ENCODE data around the gene MAP1LC3B. TPM values are rescaled to one million over a fixed set of nuclear protein-coding genes. Genes with fewer than 3 reads are reported as not detected.
A peak's percentile ranks its signal among the peaks of the same experiment; 100 is the strongest.

The MAP1LC3B gene
- total RNA-seq, result 15.1 TPM

DNA sequence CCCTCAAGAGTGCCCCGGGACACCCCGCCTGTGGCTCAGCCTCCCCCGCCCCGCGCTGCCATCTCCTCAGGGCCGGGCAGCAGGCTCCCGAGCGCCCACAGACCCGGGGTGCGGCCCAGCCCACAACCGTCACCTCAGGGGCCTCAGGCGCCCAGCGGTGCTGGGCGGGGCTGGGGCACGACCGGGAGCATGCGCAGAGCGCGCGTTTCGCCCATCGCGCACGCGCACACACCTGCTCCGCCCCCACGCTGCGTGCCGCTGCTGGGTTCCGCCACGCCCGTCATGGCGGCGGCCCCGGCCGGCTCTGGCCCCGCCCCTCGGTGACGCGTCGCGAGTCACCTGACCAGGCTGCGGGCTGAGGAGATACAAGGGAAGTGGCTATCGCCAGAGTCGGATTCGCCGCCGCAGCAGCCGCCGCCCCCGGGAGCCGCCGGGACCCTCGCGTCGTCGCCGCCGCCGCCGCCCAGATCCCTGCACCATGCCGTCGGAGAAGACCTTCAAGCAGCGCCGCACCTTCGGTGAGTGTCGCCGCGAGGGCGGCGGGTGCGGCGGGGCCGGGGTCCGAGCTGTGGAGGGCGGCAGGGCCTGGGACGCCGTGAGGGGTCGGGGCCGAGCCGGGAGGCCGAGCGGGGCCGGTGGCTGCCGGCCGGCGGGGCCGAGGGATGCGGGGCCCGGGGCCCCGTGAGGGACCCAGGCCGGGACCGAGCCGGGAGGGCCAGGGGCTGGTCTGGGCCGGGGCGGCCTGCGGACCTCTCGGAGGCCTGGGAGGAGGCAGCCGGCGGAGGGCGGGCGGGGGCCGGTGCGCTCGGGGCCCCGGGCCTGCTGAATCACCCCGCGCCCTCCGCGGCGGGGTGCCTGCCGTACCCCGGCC, at the start of gene MAP1LC3B:
Gene MAP1LC3B (plus strand): TSS at position 387 of the 871 bp plus-strand sequence. CDS start 92 bp downstream, at position 479.
- DNase-seq (ENCODE audit: low spot score) (peak; percentile 99), ATAC-seq (peak; percentile 82)

DNA sequence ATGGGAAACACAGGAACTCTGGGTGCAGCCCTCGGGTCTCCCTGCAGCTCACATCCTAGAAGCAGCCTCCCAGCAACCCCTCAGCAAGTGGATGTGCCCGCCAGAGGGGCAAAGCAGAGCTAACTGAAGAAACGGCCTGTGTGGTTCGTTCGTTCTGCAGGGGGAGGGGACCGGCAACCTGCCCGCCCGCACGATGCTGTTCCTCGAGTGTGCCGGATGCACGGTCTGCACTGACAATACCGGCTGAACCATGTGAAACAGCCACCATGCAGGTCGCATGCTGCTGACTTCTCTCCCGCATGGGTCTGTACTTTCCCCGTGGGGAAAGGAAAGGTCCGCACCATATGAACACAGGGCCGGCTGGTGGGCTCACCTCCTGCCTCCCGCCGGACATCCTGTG, 49.6 kb upstream of the MAP1LC3B start:
- DNase-seq (ENCODE audit: low spot score), result no peak
- no peak for ATAC-seq

DNA sequence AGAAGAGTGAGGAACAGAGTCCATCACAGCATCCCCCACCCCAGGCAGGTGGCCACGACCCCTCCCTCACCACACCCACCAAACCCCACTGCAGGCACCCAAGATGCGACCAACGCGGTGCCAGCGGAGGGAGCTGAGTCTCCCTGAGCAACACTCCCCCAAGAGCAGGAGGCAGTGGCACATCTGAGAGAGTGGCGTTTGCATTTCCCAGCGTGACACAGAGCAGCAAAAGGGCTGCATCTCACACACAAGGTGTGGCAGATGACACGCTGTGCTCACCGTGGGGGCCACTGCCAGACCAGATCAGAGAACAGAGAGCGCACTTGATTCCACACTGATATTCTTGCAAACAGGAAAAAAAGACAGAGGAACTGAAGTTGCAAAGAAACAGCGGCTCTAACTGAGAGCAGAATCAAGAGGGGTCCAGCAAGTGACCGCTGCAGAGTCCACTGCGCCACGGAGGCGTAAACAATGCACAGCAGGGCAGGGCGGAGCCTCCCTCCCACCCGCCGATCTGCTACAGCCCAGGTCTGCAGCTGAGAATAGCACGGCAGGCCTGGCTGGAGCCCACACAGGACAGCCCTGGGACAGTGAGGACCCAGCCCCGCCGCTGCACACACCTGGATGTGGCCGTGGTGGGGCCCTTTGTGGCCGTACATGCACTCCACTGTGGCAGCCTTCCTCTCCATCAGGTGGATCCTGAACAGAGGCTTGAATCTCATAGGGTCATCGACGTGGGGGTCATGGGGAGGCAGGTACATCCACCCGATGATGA, 49.0 kb upstream of the MAP1LC3B start:
- ATAC-seq, result no peak
- DNase-seq (ENCODE audit: low spot score), result no peak

DNA sequence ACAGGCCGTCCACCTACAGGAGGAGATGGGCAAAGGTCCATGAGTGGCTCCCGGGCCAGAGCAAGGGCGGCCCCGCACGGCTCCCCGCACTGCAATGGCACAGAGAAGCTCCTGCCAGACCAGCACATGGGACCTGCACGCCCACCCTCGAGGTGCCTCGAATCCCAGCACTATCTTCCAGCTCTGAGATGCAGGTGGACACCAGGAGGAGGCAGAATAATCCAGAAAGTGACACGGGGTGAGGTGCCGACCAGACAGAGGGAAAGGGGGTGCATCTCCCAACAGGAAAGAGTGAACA, 48.4 kb upstream of the MAP1LC3B start:
- ATAC-seq (no peak), DNase-seq (ENCODE audit: low spot score) (no peak)

DNA sequence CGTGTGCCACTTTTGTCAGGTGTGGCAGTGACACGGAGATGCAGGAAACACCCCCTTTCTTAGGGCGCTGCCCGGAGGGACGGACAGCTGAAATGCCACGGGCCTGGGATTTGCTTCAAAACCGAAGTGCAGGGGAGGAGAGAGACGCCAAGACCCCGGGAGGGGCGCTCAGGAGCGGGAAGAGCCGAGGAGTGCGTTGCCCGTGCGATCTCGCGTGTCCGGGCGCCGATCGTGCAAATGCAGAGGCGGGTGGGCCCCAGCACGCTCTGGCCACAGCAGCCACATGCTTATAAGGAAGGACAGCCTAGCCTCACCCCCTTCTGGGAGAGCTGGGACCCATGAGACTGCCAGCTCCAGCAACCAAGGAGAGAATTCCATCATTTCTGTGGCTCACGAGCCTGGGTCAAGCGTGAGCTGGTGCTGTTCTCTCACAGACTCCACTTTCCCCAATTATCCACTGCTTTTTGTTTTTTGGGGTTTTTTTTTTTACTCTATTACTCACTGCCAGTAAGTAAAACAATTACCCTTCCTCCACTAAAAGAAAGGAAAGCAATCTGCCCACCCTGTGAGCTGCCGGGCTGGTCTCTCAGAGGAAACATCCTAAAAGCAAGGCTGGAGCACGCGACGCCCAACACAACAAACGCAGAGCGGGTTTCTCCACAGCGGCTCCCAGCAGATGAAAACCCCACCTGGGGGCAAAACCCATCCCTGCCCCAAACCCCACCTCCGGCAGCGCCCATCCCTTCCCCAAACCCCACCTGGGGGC, 47.8 kb upstream of the MAP1LC3B start:
- DNase-seq (ENCODE audit: low spot score), result no peak
- ATAC-seq, result no peak

DNA sequence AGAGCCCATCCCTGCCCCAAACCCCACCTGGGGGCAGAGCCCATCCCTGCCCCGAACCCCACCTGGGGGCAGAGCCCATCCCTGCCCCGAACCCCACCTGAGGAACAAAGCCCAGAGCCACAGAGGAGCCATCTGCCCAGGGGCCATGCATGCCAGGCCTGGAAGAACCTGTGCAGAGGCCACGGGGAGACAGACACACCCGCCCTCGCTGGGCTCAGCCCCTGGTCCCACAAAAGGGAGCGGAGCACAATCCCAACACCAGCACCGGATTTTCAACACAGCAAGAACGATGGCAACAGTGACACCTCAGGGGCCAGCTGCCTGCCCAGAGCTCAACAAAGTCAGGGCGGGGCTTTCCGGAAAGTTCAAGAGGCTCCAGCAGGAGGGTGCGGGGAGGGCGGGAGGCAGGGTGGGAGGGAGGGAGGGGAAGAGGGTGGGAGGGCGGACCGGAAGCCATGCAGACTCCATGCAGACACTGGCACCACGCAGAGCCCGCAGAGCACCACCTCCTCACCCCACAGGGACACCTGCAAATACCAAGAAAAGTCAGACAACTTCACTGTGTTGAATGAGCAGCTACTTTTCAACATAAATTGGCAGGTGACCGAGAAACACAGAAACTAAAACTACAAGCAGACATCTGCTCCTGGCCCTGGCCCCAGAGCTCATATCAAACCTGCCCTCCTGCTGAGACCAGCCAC, 47.1 kb upstream of the MAP1LC3B start:
- DNase-seq (ENCODE audit: low spot score) (no peak), ATAC-seq (no peak)

DNA sequence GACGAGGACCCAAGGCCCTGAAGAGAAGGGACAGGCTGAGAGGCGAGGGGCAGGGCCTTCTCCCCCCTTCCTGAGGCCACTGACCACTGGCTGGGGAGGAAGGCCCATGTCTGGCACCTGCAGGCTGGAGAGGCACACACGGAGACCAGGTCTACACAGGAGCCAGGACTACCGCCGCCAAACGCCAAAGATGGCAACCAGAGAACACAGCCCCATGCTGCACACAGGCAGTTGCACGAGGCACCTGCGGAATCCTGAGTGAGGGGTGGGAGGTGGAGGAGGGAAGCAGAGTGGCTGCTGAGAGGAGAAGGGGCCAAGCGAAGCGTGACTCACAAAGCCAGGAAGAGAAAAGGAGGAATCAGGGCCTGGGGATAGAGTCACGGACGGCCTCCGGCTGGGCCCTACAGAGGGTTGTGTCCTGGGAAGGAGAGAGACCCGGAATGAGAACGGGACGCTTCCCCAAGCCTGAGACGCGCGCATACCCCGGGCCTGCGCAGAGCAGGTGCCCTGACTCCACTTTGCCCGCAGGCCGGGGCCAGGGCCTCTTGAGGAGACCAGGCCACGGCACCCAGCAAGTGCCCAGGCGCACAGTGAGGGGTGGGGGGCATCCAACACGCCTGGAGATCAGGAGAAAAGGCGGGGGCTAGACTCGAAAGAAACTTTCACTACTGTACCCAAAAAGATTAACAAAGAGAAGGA, 46.3 kb upstream of the MAP1LC3B start:
- no peak for DNase-seq (ENCODE audit: low spot score)

DNA sequence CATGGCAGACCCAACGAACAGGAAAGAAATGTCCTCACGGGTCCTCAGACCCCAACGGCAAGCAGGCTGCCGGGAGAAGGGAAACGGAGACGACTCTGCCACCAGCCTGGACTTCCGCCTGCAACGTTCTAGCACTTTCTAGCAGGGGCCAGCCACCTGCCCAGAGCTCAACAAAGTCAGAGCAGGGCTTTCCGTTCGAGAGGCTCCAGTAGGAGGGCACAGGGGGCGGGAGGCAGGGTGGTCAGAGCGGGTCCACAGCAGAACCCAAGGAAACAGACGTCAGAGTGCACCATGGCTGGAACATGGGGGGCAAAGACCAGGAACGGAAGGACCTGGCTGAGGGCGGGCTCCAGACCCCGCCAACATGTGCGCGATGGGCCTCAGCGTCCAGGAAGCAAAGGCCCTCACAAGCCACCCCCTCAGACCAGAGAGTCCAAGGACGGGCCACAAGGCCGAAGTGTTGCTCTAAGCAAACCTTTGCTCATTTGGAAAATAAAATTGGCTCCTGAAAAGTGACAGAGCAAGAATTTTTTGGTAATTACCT, 45.5 kb upstream of the MAP1LC3B start:
- ATAC-seq (no peak), DNase-seq (ENCODE audit: low spot score) (no peak)

More for the DNA sequence above, 46.3 kb upstream of the MAP1LC3B start:
- no peak for ATAC-seq

DNA sequence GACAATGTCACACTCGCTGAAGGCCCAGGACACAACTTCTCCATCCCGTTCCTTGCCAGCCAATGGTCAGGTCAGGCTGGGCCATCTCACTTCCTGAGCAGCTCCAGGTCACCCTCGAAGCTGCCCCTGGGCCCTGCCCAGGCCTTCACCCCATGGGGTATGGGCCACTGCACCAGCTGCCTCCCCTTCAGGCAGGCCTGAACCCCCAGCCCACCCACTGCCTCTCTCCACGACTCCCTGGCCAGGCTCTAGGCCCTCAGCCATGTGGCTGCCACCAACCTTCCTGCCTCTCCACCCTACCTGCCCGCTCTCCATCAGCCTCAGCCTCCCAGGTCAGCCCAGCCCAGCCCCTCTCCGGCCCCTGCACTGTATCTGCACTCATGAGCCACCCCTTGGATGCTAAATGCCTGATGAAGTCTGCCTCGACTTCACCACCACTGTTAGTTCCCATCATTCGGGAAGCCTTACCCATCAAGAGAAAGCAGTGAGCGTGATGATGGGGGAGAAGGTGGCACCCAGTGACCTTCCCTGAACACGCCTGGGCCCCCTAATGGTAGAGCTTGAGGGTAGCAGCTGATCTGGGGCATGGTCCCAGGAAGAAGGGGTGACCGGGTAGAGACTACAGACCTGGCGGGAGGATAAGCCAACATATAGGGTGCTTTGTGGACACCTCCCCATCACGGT, 44.1 kb upstream of the MAP1LC3B start:
- DNase-seq (ENCODE audit: low spot score) (no peak), ATAC-seq (no peak)

DNA sequence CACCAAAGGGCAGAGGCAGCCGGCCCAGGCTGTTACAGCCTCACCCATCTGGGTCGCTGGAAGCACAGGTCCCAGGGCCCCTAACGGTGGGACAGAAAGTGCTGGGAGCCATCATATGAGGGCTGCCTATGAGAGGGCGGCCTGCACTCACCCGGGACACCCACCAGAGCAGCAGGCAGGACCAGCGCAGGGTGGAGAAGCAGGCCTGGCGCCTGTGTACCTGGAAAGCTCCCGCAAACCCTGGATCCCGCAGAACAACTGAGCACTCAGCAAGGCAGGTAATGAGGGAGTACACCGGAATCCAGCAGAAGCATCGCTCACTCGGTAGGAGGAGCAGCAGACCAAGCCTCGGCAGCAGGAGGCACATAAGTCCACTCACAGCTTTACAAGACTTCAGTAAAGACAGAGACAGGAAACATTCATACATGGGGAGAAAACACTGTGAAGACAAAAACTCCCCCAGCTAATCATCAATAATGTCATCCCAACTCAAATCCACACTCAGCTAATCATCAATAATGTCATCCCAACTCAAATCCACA, 43.4 kb upstream of the MAP1LC3B start:
- ATAC-seq (no peak), DNase-seq (ENCODE audit: low spot score) (no peak)

DNA sequence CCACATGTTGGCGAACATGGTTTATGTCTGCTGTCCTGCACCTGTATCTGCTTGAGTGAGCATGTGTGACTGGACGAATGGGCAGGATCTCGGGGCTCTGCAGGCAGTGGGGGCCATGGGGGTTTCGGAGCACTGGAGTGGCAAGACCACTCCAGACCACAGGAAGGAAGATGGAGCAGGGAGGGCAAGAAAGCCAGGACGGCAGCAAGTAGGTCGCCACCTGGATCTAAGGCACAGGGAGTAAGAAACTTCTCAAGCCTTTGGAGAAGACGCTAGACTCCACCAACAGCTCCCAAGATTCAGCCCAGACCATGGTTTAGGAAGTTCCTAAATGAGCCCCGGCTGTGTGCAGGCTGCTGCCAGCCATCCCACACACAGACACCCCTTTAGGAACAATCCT, 42.1 kb upstream of the MAP1LC3B start:
- ATAC-seq (no peak), DNase-seq (ENCODE audit: low spot score) (no peak)

DNA sequence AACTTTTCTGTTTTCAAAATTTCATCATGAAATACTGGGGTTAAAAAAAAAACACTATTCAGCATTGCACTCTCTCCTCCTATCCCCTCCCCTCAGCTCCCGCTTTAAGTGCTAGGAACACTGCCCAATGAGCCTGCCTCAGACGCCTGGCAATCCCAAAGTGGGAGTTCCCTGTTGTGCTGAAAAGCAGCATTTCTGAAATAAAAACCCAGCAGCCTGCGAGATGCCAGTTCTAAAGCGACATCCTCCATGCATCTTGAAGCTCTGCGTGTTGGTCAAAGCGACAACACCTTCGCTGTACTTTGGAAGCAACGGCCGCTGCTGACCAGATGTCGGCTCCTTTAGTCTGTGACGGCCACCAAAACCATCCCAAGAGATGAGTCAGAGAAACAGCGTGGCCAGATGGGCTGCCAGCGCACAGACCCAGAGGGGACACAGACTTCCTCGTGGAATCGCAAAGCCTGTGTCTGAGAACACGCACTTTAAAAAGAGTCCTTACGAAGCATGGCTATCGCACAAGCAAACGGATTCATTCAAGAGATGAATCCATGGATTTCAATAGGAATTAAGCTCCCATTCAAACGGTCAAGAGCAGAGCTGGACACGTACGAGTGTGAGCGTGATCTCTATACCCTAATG, 41.3 kb upstream of the MAP1LC3B start:
- ATAC-seq (no peak), DNase-seq (ENCODE audit: low spot score) (no peak)

DNA sequence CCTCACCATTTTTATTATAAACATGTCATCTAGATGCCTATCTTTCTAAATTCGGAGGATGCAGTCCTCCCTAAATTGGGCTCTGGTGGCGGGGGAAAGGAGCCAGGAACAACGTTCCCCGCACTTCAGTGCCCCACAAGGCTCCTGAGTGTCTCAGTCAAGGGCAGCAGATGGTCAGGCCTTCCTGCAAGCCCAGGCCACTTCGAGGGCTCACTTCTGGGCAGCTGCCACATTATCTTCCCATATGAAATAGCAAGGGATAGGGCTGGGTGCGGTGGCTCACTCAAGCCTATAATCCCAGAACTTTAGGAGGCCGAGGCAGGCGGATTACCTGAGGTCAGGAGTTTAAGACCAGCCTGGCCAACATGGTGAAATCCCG, 40.8 kb upstream of the MAP1LC3B start:
- DNase-seq (ENCODE audit: low spot score) (no peak), ATAC-seq (no peak)

DNA sequence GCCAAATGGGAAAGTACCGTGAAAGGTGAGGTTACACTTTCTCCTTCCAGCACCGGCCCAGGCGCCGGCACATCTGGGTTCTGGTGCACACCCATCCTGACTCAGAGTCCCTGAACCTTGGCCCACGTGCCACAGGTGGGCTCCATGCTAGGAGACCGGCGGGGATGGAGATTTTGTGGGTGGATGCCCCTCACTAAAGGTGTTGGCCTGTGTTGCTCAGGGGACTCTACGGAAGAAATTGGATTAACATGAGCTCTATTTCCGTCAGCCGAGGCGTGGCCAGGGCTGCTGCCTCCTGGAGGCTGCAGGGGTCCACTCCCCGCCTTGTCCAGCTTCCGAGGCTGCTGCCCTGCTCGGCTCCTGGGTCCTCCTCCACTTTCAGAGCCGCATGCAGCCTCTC, 39.3 kb upstream of the MAP1LC3B start:
- ATAC-seq (no peak), DNase-seq (ENCODE audit: low spot score) (no peak)

DNA sequence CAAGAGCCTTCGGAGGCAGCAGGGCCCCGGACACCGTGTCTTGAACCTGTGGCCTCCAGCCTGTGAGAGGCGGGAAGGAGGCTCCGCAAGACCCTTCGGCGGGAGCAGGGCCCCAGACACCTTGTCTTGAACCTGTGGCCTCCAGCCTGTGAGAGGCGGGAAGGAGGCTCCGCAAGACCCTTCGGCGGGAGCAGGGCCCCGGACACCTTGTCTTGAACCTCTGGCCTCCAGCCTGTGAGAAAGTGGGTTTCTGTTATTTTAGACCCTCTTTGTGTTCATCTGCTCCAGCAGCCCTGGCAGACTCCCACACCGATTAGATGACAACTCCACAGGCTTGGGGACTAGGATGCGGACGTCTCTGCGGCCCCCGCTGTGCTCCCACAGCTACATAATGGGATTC, 38.5 kb upstream of the MAP1LC3B start:
- DNase-seq (ENCODE audit: low spot score) (no peak), ATAC-seq (no peak)

DNA sequence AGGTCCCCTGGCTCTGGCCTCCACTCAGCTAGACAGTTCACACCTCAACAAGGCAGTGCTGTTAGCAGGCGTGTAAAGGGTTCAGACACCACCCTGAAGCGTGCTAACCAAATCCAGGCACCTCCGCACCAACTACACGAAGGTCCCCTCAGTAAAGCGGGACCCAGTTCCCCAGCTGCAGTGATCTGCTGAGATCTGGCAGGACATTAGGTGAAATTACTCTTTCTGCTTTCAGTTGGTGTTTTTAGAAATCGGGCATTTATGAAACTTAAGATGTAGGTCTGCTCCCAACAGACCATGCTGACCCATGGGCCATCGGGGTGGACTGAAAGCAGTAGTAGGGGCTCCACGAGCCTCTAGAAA, 35.7 kb upstream of the MAP1LC3B start:
- ATAC-seq (no peak), DNase-seq (ENCODE audit: low spot score) (no peak)

DNA sequence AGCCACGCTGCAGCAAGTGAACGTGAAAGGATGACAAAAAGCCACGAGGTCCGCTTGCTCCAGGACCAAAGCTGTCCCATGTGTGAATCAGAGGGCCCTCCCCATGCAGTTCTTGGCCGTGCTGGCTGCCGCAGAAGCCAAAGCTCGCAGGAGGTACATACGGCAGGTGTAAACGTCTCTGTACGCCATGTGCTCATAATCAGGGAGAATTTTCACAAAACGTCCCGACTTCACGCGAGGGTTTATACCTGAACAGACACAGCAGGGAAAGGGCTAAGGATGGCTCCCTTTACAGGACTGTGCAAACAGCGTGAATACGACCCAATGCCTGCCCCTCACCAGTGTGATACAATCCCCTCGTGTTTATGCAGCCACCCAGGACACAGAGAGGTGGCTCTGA, 33.9 kb upstream of the MAP1LC3B start:
- DNase-seq (ENCODE audit: low spot score) (no peak), ATAC-seq (no peak)

DNA sequence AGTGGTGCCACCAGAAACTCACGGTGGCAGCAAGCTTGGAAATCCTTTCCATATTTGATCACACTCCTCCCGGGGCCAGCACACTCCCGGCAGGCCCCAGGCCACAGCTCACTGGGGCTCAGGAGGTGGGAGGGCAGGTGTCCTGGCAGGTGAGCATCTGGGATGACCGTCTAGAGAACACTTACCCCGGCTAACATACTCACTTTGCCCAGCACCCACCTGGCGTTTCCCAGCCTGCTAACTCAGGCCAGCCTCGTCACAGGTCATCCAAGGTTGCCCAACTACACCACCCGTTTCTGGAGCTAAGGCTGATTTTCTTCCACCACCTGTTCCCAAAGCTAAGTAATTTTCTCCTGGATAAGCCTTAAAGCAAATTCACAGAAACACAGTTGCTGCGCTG, 33.4 kb upstream of the MAP1LC3B start:
- DNase-seq (ENCODE audit: low spot score), result no peak
- ATAC-seq, result no peak

DNA sequence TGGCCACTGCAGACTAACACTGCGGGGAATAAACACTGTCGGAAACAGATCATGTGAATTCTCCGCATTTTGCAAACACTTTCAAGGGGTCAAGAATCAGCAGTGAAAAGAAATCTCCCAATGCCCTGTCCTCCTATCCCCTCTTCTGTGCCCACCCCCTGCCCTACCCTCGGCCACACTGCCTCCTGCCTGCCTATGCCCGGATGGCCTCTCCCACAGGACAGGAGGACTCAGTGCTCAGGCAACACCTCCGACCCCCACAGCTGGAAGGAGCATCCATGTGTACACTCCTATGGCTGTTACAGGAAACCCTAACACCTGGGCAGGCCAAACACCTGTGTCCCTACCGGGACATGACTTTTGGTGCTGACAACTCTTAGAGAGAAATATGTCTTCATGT, 33.0 kb upstream of the MAP1LC3B start:
- ATAC-seq, result no peak
- no peak for DNase-seq (ENCODE audit: low spot score)

All from left lobe of liver (tissue), 2 donors.